Mesothelial cell of epicardium (in vitro differentiated cells): Measurements from ENCODE around the gene IZUMO1. TPM values are rescaled to one million over a fixed set of nuclear protein-coding genes. Genes with fewer than 3 reads are reported as not detected.
A peak's percentile ranks its signal among the peaks of the same experiment; 100 is the strongest.

ENCODE experiments used
- DNase-seq, 2 experiments: peaks; one replicate each; pipeline ENCODE4 v3.0.0; 2021; ENCODE audit warnings: low spot score in 2 of 2; ENCODE audit not compliant: unreplicated experiment in 2 of 2
- H3K27ac Mint-ChIP-seq: 2 replicates; pipeline ENCODE4 v1.8.0; 2021; ENCODE audit warnings: mixed read lengths
- H3K27me3 Mint-ChIP-seq: 2 replicates; pipeline ENCODE4 v1.8.0; 2021; ENCODE audit warnings: low read depth, mixed read lengths
- H3K36me3 Mint-ChIP-seq: 2 replicates; pipeline ENCODE4 v1.8.0; 2021; ENCODE audit warnings: mixed read lengths
- H3K4me1 Mint-ChIP-seq: 2 replicates; pipeline ENCODE4 v1.8.0; 2021; ENCODE audit warnings: mixed read lengths
- H3K4me3 Mint-ChIP-seq: 2 replicates; pipeline ENCODE4 v1.8.0; 2021; ENCODE audit warnings: mild to moderate bottlenecking, moderate library complexity, mixed read lengths
- H3K9me3 Mint-ChIP-seq: 2 replicates; pipeline ENCODE4 v1.8.0; 2021; ENCODE audit warnings: mixed read lengths
- CTCF ChIP-seq: fragments of 200-600 bp; sonication (generic); IDR thresholded peaks from one replicate; pipeline ENCODE4 v1.5.0; 2021; ENCODE audit warnings: antibody characterized with exemption; ENCODE audit not compliant: unreplicated experiment
- total RNA-seq: library from RNA; stranded (reverse); gene quantifications from 3 replicates; pipeline ENCODE4 v1.2.1, GENCODE V29; 2021

Gene IZUMO1
- total RNA-seq, 1 donor from 2014 or later, result 0.80 TPM

GRCh38 chr19:48726556-48726955 is 20.2 kb downstream of the IZUMO1 start:
- no peak for DNase-seq
- H3K4me1 Mint-ChIP-seq, result peaks cover 7% of the 10 kb centered on the region
- H3K9me3 Mint-ChIP-seq, result peaks cover 4% of the 10 kb centered on the region
- no peak for TF ChIP-seq CTCF
- no peak overlapping the region for H3K4me3 Mint-ChIP-seq
- no peak overlapping the region for H3K27ac Mint-ChIP-seq
- H3K27me3 Mint-ChIP-seq, result peaks cover 2% of the 10 kb centered on the region
- H3K36me3 Mint-ChIP-seq, result peaks cover 3% of the 10 kb centered on the region

DNA sequence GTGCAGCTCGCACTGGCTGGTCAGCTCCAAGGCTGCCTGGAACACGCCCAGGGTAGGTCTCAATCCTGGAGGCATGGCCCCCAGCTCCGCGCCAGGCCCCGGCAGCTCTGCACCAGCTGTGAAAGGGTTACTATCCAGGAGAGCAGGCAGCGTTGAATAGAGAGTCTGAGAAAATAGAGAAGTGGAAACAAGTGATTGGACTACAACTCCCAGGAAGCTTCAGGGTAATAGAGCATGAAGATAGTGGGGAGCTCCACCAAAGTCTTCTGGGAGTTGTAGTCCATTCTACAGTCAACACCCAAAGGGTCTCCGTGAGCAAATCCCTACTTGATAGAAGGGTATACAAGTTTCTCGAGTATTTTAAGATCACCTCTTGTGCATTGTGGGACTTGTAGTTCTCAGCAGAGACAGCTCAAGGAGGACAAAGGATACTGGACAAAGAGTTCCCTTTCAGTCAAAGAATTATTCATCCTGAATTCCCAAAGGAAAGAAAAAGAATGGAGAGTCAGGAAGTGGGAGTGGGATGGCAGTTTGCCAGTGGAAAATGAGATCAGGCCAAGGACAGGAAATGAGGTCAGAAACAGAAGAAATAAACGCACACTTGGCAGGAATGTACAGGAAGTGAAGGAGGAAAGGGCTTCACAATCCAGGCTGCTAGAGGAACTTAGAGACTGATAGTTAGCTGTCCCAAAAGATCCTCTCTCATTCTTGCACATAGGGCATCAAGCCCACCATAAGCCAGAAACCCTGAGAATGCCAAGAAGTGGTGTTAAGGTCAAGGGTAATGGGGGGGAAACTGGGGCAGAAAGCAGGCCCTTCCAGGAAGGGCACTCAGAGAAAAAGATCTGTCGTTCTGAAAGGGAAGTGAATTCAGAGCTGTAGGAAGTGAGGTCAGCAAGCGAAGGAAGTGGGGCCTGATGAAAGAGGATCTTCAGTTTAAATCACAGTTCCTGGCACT is 21.6 kb downstream of the IZUMO1 start:
- peak overlapping the region; percentile 10 for H3K4me3 Mint-ChIP-seq
- H3K36me3 Mint-ChIP-seq, result peaks cover 3% of the 10 kb centered on the region
- H3K9me3 Mint-ChIP-seq, result no peaks in the 10 kb centered on the region
- DNase-seq, result peak in 1 of 2 experiments; percentile 57
- no peaks in the 10 kb centered on the region for H3K27me3 Mint-ChIP-seq
- TF ChIP-seq CTCF, result no peak
- H3K4me1 Mint-ChIP-seq, result peaks cover 15% of the 10 kb centered on the region
- peak overlapping the region; percentile 91 for H3K27ac Mint-ChIP-seq

- TF ChIP-seq CTCF, result no peak
- peaks cover 23% of the 10 kb centered on the region for H3K4me1 Mint-ChIP-seq
- H3K36me3 Mint-ChIP-seq, result peaks cover 3% of the 10 kb centered on the region
- no peak overlapping the region for H3K4me3 Mint-ChIP-seq
- no peak for DNase-seq
- H3K27me3 Mint-ChIP-seq, result no peaks in the 10 kb centered on the region
- no peaks in the 10 kb centered on the region for H3K9me3 Mint-ChIP-seq
- H3K27ac Mint-ChIP-seq, result no peak overlapping the region
Measured at GRCh38 chr19:48722196-48722708, 24.5 kb downstream of the IZUMO1 start.

- no peaks in the 10 kb centered on the region for H3K27me3 Mint-ChIP-seq
- peaks cover 3% of the 10 kb centered on the region for H3K36me3 Mint-ChIP-seq
- peaks cover 34% of the 10 kb centered on the region for H3K4me1 Mint-ChIP-seq
- H3K9me3 Mint-ChIP-seq, result no peaks in the 10 kb centered on the region
- H3K4me3 Mint-ChIP-seq, result peak overlapping the region; percentile 97
- TF ChIP-seq CTCF, result no peak
- DNase-seq, result peak; percentile 95 to 96
- H3K27ac Mint-ChIP-seq, result peak overlapping the region; percentile 99
Measured at GRCh38 chr19:48720613-48721296, 26.0 kb downstream of the IZUMO1 start.

GRCh38 chr19:48720251-48720612 is 26.5 kb downstream of the IZUMO1 start:
- no peaks in the 10 kb centered on the region for H3K27me3 Mint-ChIP-seq
- no peaks in the 10 kb centered on the region for H3K36me3 Mint-ChIP-seq
- H3K4me3 Mint-ChIP-seq, result peak overlapping the region; percentile 97
- H3K27ac Mint-ChIP-seq, result peak overlapping the region; percentile 99
- TF ChIP-seq CTCF, result no peak
- H3K4me1 Mint-ChIP-seq, result peaks cover 36% of the 10 kb centered on the region
- no peak for DNase-seq
- H3K9me3 Mint-ChIP-seq, result no peaks in the 10 kb centered on the region
